DMS53 (cell line): ENCODE data around the gene SH3RF3.
A peak's percentile ranks its signal among the peaks of the same experiment; 100 is the strongest.

Experiments used
- DNase-seq: peaks from one replicate; lab custom pipeline; 2025; lab: John Stamatoyannopoulos, UW

The SH3RF3 gene

GRCh38 chr2:109182426-109182825 is 53.4 kb downstream of the SH3RF3 start:
- DNase-seq: no peak

GRCh38 chr2:109183871-109184270 is 54.9 kb downstream of the SH3RF3 start:
- no peak for DNase-seq

GRCh38 chr2:109184368-109184767 is 55.4 kb downstream of the SH3RF3 start:
- DNase-seq: no peak

- peak; percentile 80 for DNase-seq
Observed at GRCh38 chr2:109185338-109185737, 56.3 kb downstream of the SH3RF3 start.

GRCh38 chr2:109185821-109186570 is 57.0 kb downstream of the SH3RF3 start:
- peak; percentile 41 for DNase-seq

- no peak for DNase-seq
Observed at GRCh38 chr2:109186656-109187250, 57.7 kb downstream of the SH3RF3 start.

GRCh38 chr2:109187711-109188495 is 58.9 kb downstream of the SH3RF3 start:
- no peak for DNase-seq

GRCh38 chr2:109188496-109188890 is 59.5 kb downstream of the SH3RF3 start:
- no peak for DNase-seq

GRCh38 chr2:109188898-109189297 is 59.9 kb downstream of the SH3RF3 start:
- DNase-seq: no peak

- no peak for DNase-seq
Observed at GRCh38 chr2:109189751-109190150, 60.7 kb downstream of the SH3RF3 start.

- DNase-seq: peak; percentile 60
Observed at GRCh38 chr2:109193807-109194619, 65.0 kb downstream of the SH3RF3 start.

- DNase-seq: peak; percentile 74
Observed at GRCh38 chr2:109194620-109194937, 65.6 kb downstream of the SH3RF3 start.

GRCh38 chr2:109195193-109196045 is 66.4 kb downstream of the SH3RF3 start:
- no peak for DNase-seq

GRCh38 chr2:109196081-109196875 is 67.3 kb downstream of the SH3RF3 start:
- no peak for DNase-seq

GRCh38 chr2:109197491-109198418 is 68.8 kb downstream of the SH3RF3 start:
- no peak for DNase-seq

GRCh38 chr2:109199790-109200189 is 70.8 kb downstream of the SH3RF3 start:
- DNase-seq: no peak

- DNase-seq: no peak
Observed at GRCh38 chr2:109200616-109201464, 71.8 kb downstream of the SH3RF3 start.
